B cell (primary cell): ENCODE measurements around the gene ZNF692.

Source experiments
- CTCF ChIP-seq: fragments of 200-600 bp; IDR thresholded peaks from one replicate; pipeline ENCODE4 v1.8.0; 2022; ENCODE audit warnings: antibody characterized with exemption, mild to moderate bottlenecking
- EZH2 ChIP-seq: IDR thresholded peaks from 2 replicates; pipeline ENCODE4 v1.6.1; 2012; ENCODE audit warnings: borderline replicate concordance, low read depth, mild to moderate bottlenecking, moderate library complexity, low read length; ENCODE audit not compliant: insufficient read depth, poor library complexity, severe bottlenecking

GRCh38 chr1:248900637-248901036 is 41.8 kb upstream of the ZNF692 start:
- no peak for TF ChIP-seq CTCF
- no peak for TF ChIP-seq EZH2
